Left cardiac atrium (tissue), 4 donors: Measurements from ENCODE around the gene ADGRG4. TPM values are rescaled to one million over a fixed set of nuclear protein-coding genes. Genes with fewer than 3 reads are reported as not detected.
"Not testable (repeated sequence)": the region's sequence is repeated elsewhere in the genome, so short reads cannot be mapped to it uniquely, and the experiment has no call there.

Experiments
- ATAC-seq, 2 donors: fragments of 200-7000 bp; cut with Tn5 transposase; one replicate each; pipeline ENCODE4 v1.9.1; 2020; ENCODE audit warnings: mild to moderate bottlenecking in 2 of 2, moderate library complexity in 2 of 2
- DNase-seq: peaks from one replicate; pipeline ENCODE4 v3.0.0-alpha.2; 2020
- intact Hi-C, 2 donors: fragments of 100-400 bp; cut with DNase I; formaldehyde crosslinking; loops; one replicate each; pipeline versions ENCODE4 v1.14.1 to v1.15.1; 2022 to 2023
- total RNA-seq, 2 donors: library from RNA; stranded (reverse); fragmentation: NEBNext Ultra II Directional; extraction: Animal tissue kit (Norgen Biotek cat#: 25700); gene quantifications; one replicate each; pipeline ENCODE4 v1.2.1, GENCODE V29; 2021
- donor health status: DM: no; HTN: yes; CAD: no.
- donor health status: DM: no; HTN: yes; CAD: no; lungs with severe emphysema.
- donor health status: DM: yes; HTN: yes; CAD: no.
- donor health status: Dilated cardiomyopathy.

Gene ADGRG4
- total RNA-seq, 2 donors from 2014 or later: 0.03 TPM; not detected in 1

GRCh38 chrX:136354201-136354600 lies 53.4 kb downstream of the ADGRG4 start:
- intact Hi-C loops: no loop called here
- DNase-seq (no peak), ATAC-seq (no peak)

- DNase-seq (no peak), ATAC-seq (no peak)
- intact Hi-C loops: no loop called here
Measured at GRCh38 chrX:136369377-136369776, 68.6 kb downstream of the ADGRG4 start.

GRCh38 chrX:136376713-136377112 lies 76.0 kb downstream of the ADGRG4 start:
- intact Hi-C loops: no loop called here
- ATAC-seq: no peak

GRCh38 chrX:136380010-136380769 lies 79.4 kb downstream of the ADGRG4 start:
- intact Hi-C loops: no loop called here
- no peak for ATAC-seq
- DNase-seq: no peak

More at GRCh38 chrX:136376713-136377112, 76.0 kb downstream of the ADGRG4 start:
- no peak for DNase-seq

- intact Hi-C loops: no loop called here
- no peak for ATAC-seq
- DNase-seq: no peak
Measured at GRCh38 chrX:136386173-136386572, 85.4 kb downstream of the ADGRG4 start.

GRCh38 chrX:136386826-136387225 lies 86.1 kb downstream of the ADGRG4 start:
- DNase-seq (no peak), ATAC-seq (no peak)
- intact Hi-C loops: no loop called here

GRCh38 chrX:136387951-136388502 lies 87.3 kb downstream of the ADGRG4 start:
- intact Hi-C loops: no loop called here
- ATAC-seq (no peak), DNase-seq (no peak)

GRCh38 chrX:136390921-136391320 lies 90.2 kb downstream of the ADGRG4 start:
- intact Hi-C loops: no loop called here
- ATAC-seq (no peak), DNase-seq (no peak)

- ATAC-seq: no peak
- intact Hi-C loops: no loop called here
- DNase-seq: no peak
Measured at GRCh38 chrX:136395271-136395670, 94.5 kb downstream of the ADGRG4 start.

GRCh38 chrX:136397001-136397400 lies 96.2 kb downstream of the ADGRG4 start:
- no peak for ATAC-seq
- intact Hi-C loops: no loop called here
- no peak for DNase-seq

- intact Hi-C loops: no loop called here
Measured at GRCh38 chrX:136405126-136405525, 104.4 kb downstream of the ADGRG4 start.

GRCh38 chrX:136417806-136418205 lies 117.0 kb downstream of the ADGRG4 start:
- ATAC-seq: no peak
- no peak for DNase-seq
- intact Hi-C loops: no loop called here

More at GRCh38 chrX:136405126-136405525, 104.4 kb downstream of the ADGRG4 start:
- DNase-seq (no peak), ATAC-seq (no peak)

GRCh38 chrX:136421338-136421737 lies 120.6 kb downstream of the ADGRG4 start:
- DNase-seq (no peak), ATAC-seq (no peak)
- intact Hi-C loops: no loop called here

- ATAC-seq (no peak), DNase-seq (no peak)
- intact Hi-C loops: no loop called here
Measured at GRCh38 chrX:136423724-136424123, 123.0 kb downstream of the ADGRG4 start.

GRCh38 chrX:136425996-136426395 lies 125.2 kb downstream of the ADGRG4 start:
- intact Hi-C loops: no loop called here
- DNase-seq (no peak), ATAC-seq (no peak)

- DNase-seq: no peak
- ATAC-seq: no peak
- intact Hi-C loops: no loop called here
Measured at GRCh38 chrX:136431625-136432024, 130.9 kb downstream of the ADGRG4 start.

GRCh38 chrX:136437774-136438173 lies 137.0 kb downstream of the ADGRG4 start:
- no peak for ATAC-seq
- intact Hi-C loops: no loop called here

GRCh38 chrX:136438192-136438591 lies 137.4 kb downstream of the ADGRG4 start:
- intact Hi-C loops: no loop called here
- ATAC-seq (no peak), DNase-seq (no peak)

More at GRCh38 chrX:136437774-136438173, 137.0 kb downstream of the ADGRG4 start:
- DNase-seq: no peak

GRCh38 chrX:136445674-136446073 lies 144.9 kb downstream of the ADGRG4 start:
- intact Hi-C loops, ATAC-seq, DNase-seq: not testable (repeated sequence)

- intact Hi-C loops: no loop called here
- DNase-seq (no peak), ATAC-seq (no peak)
Measured at GRCh38 chrX:136446208-136446607, 145.4 kb downstream of the ADGRG4 start.

GRCh38 chrX:136447308-136447707 lies 146.5 kb downstream of the ADGRG4 start:
- ATAC-seq: no peak
- intact Hi-C loops: no loop called here
- no peak for DNase-seq
